Stimulated activated CD8-positive, alpha-beta memory T cell treated with anti-CD3 and anti-CD28 coated beads, Interleukin-12 subunit alpha, Interleukin-12 subunit beta, amount 100 ng/mL, for 24 hours (primary cell): ENCODE results near the gene PTGDR2.
"Not testable (repeated sequence)": the region's sequence is repeated elsewhere in the genome, so short reads cannot be mapped to it uniquely, and the experiment has no call there.

Experiments
- DNase-seq: peaks from one replicate; pipeline ENCODE4 v3.0.0-alpha.2; 2020; ENCODE audit errors: extremely low read depth

Gene PTGDR2

GRCh38 chr11:60841797-60842667 lies 13.7 kb downstream of the PTGDR2 start, which contains the start of gene CCDC86:
Gene CCDC86 (plus strand): TSS chr11:60842113. CDS start chr11:60842125, 12 bp downstream.
- DNase-seq = peak; percentile 89

DNA sequence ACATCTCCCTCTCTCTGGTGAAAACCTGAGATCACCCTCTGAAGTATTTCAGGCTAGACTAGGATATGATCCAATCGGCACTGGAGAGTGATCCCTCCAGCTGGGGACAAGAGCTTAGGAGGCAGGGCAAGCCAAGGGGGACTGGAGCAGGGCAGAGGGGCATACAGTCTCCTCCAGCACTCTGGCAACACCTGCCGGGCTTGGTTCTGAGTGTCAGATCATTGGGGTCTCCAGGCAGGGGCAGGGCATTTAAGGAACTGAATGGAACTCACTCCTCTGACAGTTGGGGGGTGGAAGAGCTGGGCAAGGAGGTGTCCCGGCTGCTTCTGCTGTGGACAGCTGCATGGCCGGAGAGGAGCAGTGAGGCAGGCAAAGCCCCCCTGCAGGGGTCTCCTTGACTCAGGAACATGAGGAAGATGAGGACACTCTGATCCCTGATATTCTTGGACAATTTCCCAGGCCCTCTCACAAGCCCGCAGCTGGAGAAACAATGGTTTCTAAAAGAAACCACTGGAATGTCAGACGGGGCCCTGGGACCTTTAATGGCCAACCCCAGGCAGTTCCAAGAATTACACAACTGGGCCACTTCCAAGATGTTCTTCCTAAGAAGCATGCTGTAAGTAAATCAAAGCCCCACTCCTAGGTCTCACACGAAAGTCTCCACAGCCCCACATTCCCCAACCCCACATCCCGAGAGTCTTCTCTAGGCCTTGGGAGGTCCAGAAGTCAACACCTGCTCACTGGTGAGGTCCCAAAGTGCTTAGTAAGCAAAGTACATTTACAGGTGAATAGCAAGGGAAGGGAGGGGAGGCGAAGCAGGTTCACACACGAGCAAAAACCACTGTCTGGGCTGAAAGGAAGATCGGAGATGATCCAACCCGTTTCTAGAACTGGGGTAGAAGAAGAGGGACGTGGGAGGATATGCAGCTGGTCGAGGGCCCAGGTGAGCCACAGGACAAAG lies 15.0 kb downstream of the PTGDR2 start:
- DNase-seq = no peak

DNA sequence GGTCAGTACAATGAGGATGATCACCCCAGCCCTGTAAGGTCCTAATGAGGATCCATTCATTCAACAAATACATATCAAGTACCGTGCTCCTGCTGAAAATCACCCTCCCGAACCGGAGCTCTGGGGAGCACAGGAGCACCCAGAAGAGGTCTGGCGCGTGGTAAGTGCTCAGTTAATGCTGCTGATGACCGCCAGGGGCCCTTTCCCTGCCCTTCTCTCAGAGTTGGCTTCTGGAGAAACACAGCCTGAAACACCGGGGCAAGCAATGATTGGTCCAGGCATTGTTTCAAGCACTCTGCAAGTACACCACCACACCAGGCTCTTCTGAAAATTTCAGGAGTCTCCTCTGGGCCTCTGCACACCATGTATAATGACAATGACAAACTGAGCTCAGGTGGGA lies 17.6 kb downstream of the PTGDR2 start:
- DNase-seq = no peak

DNA sequence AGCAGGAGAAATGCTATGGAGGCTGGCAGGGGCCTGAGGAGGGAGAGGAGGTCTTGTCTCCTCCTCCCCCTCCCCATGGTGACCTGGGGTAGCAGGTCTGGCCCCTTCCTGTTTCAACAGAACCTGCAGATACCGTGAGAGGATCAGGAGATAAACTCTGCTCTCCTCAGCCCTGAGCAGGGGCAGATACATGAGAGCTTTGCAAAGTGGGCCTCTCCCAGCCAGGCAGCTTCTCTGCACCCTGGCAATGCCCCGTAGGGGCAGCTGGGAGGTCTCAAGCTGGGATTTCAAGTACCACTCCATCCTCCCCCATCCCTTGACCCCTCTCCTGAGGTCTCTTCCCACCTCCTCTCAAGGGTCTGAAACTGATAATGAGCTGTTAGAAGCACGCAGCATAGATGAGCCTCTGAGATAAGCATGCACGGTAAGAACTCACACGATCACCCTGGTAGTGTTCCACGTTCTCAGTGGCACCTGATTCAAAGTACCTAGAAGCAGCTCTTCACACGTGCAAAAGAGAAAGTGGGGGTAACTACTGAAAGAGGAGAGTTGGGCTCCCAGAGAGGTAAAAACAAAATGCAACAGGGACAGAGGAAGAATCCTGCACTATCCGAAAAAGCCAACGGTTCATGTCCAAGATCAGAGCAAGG lies 18.8 kb downstream of the PTGDR2 start:
- DNase-seq = no peak

- DNase-seq = no peak
Measured at GRCh38 chr11:60835534-60835846, 20.3 kb downstream of the PTGDR2 start.

DNA sequence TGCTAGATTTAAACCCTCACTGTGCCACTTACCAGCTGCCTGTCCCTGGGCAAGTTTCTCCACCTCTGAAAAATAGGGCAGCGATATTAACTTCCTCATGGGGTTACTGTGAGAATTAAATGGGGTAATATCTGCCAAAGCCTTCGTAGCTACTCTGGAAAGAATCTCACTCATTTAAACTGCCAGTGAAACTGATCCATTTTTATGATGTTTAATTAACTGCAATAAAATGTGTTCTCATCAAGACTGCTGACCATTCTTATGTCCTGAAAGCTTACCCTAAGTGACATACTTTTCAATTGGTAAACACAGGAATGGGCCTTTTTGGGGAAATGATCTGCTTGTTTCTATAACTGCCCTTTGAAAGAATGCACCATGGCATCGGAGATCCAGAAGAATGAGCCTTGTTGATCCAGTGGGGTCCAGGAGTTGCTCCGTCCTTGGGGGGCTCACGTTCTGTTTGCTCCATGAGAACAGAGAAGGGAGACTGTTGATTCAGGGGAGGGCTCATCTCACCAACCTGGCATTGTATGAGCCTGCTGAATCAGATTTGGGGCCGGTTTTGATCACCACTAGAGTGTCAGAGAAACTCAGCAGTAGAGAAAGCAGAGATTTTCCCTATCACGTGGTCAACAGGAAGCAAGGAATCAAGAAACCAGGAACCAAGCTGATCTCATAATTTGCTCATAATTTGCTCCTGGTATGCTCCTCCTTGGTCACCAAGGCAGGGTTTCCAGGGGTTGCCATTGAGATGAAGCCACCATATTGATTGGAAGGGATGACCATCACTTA lies 20.8 kb downstream of the PTGDR2 start:
- DNase-seq = no peak

- no peak for DNase-seq
Measured at GRCh38 chr11:60831501-60832079, 24.2 kb downstream of the PTGDR2 start.

DNA sequence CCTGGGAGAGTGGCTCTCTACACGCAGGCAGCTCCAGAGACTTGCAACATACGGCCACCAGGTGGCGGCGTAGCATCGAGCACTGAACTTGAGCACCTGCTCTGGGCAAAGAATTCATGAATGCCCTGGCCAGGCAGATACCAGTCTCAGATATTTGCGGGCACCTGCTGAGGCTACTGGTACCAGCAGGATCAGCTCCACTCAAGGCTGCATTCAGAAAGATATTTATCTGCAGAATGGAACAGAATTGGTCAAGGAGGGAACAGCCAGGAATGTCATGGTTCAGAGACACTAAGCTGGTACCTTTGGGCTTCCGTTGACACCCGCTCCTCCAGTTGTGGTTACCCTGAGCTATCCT lies 24.6 kb downstream of the PTGDR2 start:
- DNase-seq = peak; percentile 53

GRCh38 chr11:60830478-60831142 lies 25.1 kb downstream of the PTGDR2 start:
- DNase-seq = no peak

GRCh38 chr11:60825790-60826189 lies 30.0 kb downstream of the PTGDR2 start:
- DNase-seq = no peak

GRCh38 chr11:60825118-60825517 lies 30.6 kb downstream of the PTGDR2 start:
- DNase-seq = no peak

DNA sequence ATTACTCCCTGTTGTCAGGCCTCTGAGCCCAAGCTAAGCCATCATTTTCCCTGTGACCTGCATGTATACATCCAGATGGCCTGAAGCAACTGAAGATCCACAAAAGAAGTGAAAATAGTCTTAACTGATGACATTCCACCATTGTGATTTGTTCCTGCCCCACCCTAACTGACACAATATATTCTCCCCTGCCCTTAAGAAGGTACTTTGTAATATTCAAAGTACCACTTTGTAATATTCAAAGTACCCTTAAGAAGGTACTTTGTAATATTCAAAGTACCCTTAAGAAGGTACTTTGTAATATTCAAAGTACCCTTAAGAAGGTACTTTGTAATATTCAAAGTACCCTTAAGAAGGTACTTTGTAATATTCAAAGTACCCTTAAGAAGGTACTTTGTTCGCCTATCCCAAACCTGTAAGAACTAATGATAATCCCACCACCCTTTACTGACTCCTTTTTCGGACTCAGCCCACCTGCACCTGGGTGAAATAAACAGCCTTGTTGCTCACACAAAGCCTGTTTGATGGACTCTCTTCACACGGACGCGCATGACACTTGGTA lies 31.9 kb downstream of the PTGDR2 start:
- not testable (repeated sequence) for DNase-seq

DNA sequence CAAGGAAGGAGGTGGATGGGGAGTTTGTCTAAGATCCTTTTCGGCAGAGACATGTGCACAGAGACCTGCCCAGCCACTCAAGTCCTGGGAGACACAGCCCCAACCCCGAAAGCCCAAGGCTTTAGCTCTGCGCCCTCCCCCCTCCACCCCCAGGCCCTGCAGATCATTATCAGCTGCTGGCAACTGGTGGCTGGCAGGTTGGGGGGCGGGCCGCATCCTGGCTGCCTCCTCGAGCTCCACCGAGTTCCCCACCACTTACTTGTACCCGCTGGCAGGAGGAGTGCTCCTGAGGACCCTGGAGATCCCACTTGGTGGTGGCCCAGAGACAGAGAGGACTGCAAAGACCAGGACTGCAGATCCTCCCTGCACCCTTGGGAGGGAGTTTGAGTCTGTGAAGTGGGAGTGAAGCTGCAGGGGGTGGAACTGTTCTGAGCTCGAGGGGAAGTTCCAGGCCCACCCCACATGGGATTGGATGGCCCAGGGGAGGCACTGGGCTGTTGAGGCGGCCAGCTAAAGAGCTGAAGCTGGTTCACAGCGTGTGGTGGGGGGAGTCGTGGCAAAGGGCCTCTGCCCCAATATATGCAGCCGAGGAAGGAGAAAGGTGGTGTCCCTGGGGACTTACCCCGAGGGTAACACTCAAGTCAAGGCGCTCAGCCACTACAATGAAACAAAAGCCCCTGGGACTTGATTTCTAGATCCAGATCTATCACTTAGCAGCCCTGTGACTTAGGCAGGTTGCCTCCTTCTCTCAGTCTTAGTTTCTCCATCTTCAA lies 33.7 kb downstream of the PTGDR2 start:
- DNase-seq = no peak

DNA sequence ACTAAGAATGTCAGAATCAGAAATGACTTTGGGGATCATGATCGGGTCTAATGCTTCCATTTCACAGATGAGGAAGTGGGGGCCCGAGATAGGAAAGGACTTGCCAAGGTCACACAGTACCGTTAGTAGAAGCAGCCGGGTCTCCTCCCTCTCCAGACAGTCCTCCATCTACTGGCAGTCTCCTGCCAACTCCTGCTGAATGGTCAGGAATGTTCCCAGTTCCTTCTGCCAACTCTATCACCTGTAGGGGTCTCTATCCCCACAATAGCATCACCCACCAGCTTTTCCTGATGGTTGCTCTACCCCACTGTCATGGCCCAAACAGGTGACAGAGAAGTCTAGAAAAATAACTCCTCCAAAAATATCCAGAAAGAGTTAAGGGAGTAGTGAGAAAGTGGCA lies 37.7 kb downstream of the PTGDR2 start:
- no peak for DNase-seq

DNA sequence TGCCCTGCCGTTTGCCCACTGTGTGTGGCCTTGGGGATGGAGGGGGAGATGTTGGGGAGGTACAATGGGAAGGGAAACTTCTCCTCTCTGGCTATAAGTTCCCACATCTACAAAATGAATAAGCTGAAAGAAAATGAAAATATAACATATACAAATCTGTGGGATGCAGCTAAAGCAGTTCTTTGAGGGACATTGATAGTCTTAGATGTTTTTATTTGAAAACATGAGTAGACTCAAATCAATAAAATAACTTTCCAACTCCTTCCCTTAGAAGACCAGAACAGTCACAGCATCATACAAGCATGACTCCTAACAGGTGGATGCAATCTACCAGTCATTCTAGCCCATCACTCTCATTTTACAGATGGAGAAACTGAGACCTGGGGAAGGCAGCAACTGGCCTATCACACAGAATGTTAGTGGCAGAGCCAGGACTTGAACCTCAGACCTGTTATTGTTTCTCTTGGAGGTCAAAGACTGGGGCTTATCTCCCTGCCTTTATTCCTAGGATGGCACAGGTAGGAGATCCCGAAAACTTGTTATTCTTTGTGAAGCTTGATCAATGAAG lies 39.1 kb downstream of the PTGDR2 start:
- no peak for DNase-seq

DNA sequence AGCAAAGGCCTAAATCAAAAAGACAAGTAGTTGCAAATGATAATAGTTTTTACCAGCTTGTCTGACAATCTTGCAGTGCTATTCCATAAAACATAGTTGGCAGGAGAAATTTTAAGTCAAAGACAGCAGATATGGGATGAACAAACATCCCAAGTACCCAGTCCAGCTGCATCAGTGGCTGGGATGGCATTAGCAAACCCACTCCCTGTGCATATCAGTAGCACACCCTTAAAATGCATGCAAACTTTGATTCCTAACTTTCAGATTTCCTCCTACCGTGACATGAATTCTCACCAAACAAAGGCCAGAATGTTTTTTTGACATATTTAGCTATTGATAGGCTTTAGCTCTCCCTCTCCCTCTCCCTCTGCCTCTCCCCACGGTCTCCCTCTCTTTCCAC lies 41.6 kb downstream of the PTGDR2 start:
- DNase-seq = no peak

DNA sequence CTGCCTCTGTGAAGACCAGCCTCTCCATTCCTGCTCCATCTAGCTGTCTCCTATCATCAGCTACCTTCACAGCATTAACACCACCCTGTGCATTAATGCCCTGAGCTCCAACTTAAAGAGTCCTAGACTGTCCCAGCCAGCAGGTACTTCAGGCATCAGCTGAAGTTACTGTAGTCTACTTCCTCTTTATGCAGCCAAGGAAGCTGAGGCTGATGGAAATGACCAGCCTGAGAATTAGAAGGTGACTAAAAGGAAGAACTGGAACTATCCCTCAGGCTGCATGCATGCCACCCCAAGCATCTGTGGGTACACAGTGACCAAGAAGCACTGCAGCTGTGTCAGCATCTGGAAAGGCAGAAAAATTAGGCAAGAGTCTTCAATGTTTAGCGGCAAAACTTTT lies 42.4 kb downstream of the PTGDR2 start:
- DNase-seq = no peak

GRCh38 chr11:60810569-60810968 lies 45.2 kb downstream of the PTGDR2 start:
- DNase-seq = no peak

DNA sequence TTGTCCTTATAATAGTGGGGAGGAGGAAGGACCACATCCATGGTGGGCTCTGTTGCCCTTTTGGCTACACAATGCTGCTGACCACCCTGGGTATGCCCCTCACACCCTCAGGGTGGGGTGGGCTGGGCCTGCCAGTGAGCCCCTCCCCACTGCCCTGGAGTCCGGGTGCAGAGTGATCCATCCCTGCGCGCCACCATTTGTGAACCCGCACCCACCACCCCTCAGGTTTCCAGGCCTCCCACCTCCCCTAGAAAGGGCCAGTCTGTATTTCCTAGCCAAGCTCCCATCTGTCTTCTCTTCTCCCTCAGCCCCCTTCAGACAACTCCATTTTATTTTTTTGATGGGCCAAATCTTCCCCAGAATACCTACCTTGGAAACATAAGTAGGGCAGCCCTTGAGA lies 45.6 kb downstream of the PTGDR2 start:
- DNase-seq = no peak
